PFSK-1 (cell line): ENCODE data around the gene CCL19.

Experiments
- FOXP2 ChIP-seq: optimal IDR thresholded peaks from 2 replicates; pipeline ENCODE3; 2011; ENCODE audit warnings: borderline replicate concordance, control low read depth, inconsistent platforms; ENCODE audit not compliant: insufficient read depth; ENCODE audit errors: extremely low read length, extremely low read depth
- POLR2AphosphoS5 ChIP-seq: IDR thresholded peaks from 2 replicates; pipeline ENCODE4 v1.6.1; 2012; ENCODE audit warnings: low read depth, mild to moderate bottlenecking, control low read depth, low read length, moderate library complexity
- REST ChIP-seq, 2 experiments: IDR thresholded peaks; 2 replicates each; pipeline versions ENCODE4 v1.6.1 to v1.8.0; 2011 to 2012; ENCODE audit warnings: low read depth in 2 of 2, low read length in 2 of 2, control low read depth in 1 of 2, inconsistent platforms in 1 of 2, mild to moderate bottlenecking in 1 of 2, moderate library complexity in 1 of 2; ENCODE audit not compliant: insufficient read depth in 1 of 2
- SIN3A ChIP-seq: IDR thresholded peaks from 2 replicates; pipeline ENCODE4 v1.6.1; 2012; ENCODE audit warnings: mild to moderate bottlenecking, low read length, moderate library complexity, borderline replicate concordance; ENCODE audit not compliant: insufficient read depth
- TAF1 ChIP-seq: IDR thresholded peaks from 2 replicates; pipeline ENCODE4 v1.6.1; 2012; ENCODE audit warnings: low read length, control low read depth, borderline replicate concordance; ENCODE audit not compliant: insufficient read depth

The CCL19 gene

GRCh38 chr9:34712140-34712539, 21.1 kb upstream of the CCL19 start:
- no peak for TF ChIP-seq FOXP2
- TF ChIP-seq SIN3A = no peak
- TF ChIP-seq REST (IDR thresholded peaks at IDR 0.05; ENCODE audit: insufficient read depth in 1 of 2, low read depth in 2 of 2, low read length in 2 of 2) = no peak
- TF ChIP-seq POLR2AphosphoS5 = no peak
- no peak for TF ChIP-seq TAF1

DNA sequence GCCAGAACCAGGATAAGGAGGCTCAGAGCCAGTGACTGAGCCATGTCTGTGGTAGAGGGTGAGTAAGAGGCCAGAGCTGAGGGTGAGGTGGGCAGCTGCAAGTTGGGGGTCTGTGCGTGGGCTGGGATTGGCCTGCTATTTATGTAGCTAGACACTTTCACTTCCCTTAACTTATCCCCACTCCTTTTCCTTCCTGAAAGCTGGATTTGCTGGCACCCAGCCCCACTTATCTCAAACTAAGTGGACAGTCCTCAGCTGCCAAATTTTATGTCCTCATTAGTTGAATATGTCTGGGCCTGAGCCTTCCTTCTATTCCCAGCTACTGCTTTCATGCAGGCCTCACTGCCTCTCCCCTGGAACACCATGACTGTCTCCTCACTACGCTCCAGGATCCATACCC, 18.9 kb upstream of the CCL19 start, which contains the start of gene CCL21:
CCL21 (minus strand) TSS at position 114 of the 400 bp plus-strand sequence; CDS start at position 44, 70 bp downstream.
- TF ChIP-seq TAF1 = no peak
- TF ChIP-seq POLR2AphosphoS5 = no peak
- no peak for TF ChIP-seq REST (IDR thresholded peaks at IDR 0.05; ENCODE audit: insufficient read depth in 1 of 2, low read depth in 2 of 2, low read length in 2 of 2)
- TF ChIP-seq SIN3A = no peak
- no peak for TF ChIP-seq FOXP2

DNA sequence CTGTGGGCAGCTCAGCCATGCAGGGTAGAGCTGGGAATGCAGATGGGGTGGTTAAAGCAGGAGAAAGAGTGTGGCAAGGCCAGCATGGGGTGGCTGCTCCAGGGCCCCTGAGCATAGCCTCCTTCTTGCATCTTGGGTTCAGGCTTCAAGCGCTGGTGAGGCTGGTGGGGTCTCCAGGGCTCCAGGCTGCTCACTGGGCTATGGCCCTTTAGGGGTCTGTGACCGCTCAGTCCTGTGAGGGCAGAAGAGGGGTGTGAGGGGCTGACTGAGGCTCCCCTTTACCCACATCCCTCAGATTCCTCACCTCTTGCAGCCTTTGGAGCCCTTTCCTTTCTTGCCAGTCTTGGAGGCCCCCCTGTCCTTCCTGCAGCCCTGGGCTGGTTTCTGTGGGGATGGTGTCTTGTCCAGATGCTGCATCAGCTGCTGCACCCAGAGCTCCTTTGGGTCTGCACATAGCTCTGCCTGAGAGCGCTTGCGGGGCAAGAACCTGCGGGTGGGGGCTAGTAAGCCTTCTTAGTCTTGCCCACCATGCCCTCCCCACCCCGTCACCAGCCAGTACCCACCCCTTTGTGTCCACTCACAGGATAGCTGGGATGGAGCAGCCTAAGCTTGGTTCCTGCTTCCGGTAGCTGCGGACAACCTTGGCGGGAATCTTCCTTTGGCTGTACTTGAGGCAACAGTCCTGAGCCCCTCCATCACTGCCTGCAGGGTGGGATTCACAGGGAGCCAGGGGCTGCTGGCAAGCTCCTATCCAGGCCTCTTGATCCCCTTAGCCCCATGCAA, 18.3 kb upstream of the CCL19 start:
- TF ChIP-seq POLR2AphosphoS5 = no peak
- TF ChIP-seq TAF1 = no peak
- no peak for TF ChIP-seq REST (IDR thresholded peaks at IDR 0.05; ENCODE audit: insufficient read depth in 1 of 2, low read depth in 2 of 2, low read length in 2 of 2)
- no peak for TF ChIP-seq SIN3A
- TF ChIP-seq FOXP2 = no peak

- TF ChIP-seq REST (IDR thresholded peaks at IDR 0.05; ENCODE audit: insufficient read depth in 1 of 2, low read depth in 2 of 2, low read length in 2 of 2) = no peak
- no peak for TF ChIP-seq POLR2AphosphoS5
- TF ChIP-seq FOXP2 = no peak
Measured at GRCh38 chr9:34707130-34707529, 16.1 kb upstream of the CCL19 start.
